ENCODE measurements around the gene BYSL. TPM values are rescaled to one million over a fixed set of nuclear protein-coding genes. Genes with fewer than 3 reads are reported as not detected.

BYSL gene
- total and polyA plus RNA-seq, 4 donors = 5.4 to 11.6 (median 8.6) TPM

GRCh38 chr6:41874741-41875140 is 46.6 kb upstream of the BYSL start:
- WGBS = 80% methylated on average over 1 of the region's 1 CpG
- TF ChIP-seq ATF3 (IDR thresholded peaks at IDR 0.05) = no peak
- TF ChIP-seq HNF4A (conservative IDR thresholded peaks at IDR 0.05) = no peak
- TF ChIP-seq YY1 (IDR thresholded peaks at IDR 0.05) = no peak
- TF ChIP-seq NR2F2 (IDR thresholded peaks at IDR 0.05) = no peak
- no peak for TF ChIP-seq GABPA (IDR thresholded peaks at IDR 0.05 in 1 of 2, conservative IDR thresholded peaks at IDR 0.05 in 1 of 2)
- TF ChIP-seq FOXA1 (IDR thresholded peaks at IDR 0.05) = no peak
- no peak for TF ChIP-seq CTCF (IDR thresholded peaks at IDR 0.05; ENCODE audit: low read depth, low read length, missing input control)
- no peak for TF ChIP-seq HNF4G (IDR thresholded peaks at IDR 0.05)
- TF ChIP-seq FOXA2 (IDR thresholded peaks at IDR 0.05) = no peak
- no peak for TF ChIP-seq RAD21 (IDR thresholded peaks at IDR 0.05)
- no peak for TF ChIP-seq MAX (IDR thresholded peaks at IDR 0.05)
- TF ChIP-seq SP1 (IDR thresholded peaks at IDR 0.05) = no peak
- TF ChIP-seq ZBTB33 (IDR thresholded peaks at IDR 0.05) = no peak
- TF ChIP-seq RXRA (IDR thresholded peaks at IDR 0.05) = no peak
- TF ChIP-seq JUND (IDR thresholded peaks at IDR 0.05) = no peak
- TF ChIP-seq EGR1 (IDR thresholded peaks at IDR 0.05; ENCODE audit: low read depth in 2 of 2) = no peak
- TF ChIP-seq TAF1 (conservative IDR thresholded peaks at IDR 0.05) = no peak
- TF ChIP-seq REST (IDR thresholded peaks at IDR 0.05) = no peak
- Histone ChIP-seq H3K9ac (ENCODE audit: low read depth in 1 of 2, low read length in 2 of 2) (no peak overlapping the region), H3K9me3 (ENCODE audit: control insufficient read depth in 4 of 4, low read length in 3 of 4) (no peaks in the 10 kb centered on the region), H3K36me3 (ENCODE audit: control insufficient read depth in 4 of 4, insufficient read depth in 3 of 4, low read depth in 1 of 4, low read length in 3 of 4) (peaks cover 0 to 1% (median 0%) of the 10 kb centered on the region in 4 donors), H3K4me3 (ENCODE audit: low read depth in 1 of 3, low read length in 3 of 3) (no peak overlapping the region), H3K27ac (ENCODE audit: low read depth in 1 of 2, low read length in 2 of 2) (no peak overlapping the region), H3K27me3 (ENCODE audit: control insufficient read depth in 4 of 4, insufficient read depth in 4 of 4, low read length in 3 of 4) (no peaks in the 10 kb centered on the region), H3K4me1 (ENCODE audit: control insufficient read depth in 4 of 4, insufficient read depth in 4 of 4, low read length in 3 of 4) (no peaks in the 10 kb centered on the region)
- DNase-seq (ENCODE audit: low spot score) = no peak

Data from liver (tissue), 9 donors.